Mammary epithelial cell (primary cell): ENCODE measurements around the gene LMAN2.
"Not testable (repeated sequence)": the region's sequence is repeated elsewhere in the genome, so short reads cannot be mapped to it uniquely, and the experiment has no call there.

Source experiments
- EZH2 ChIP-seq: IDR thresholded peaks from 2 replicates; pipeline ENCODE4 v1.6.1; 2012; ENCODE audit warnings: low read length, inconsistent platforms, borderline replicate concordance
- TF ChIP-seq, protein P1 (sequence below), 2 donors: IDR thresholded peaks in 1 of 2; conservative IDR thresholded peaks in 1 of 2; 2 replicates each; pipeline ENCODE4 v1.5.1; 2011 to 2012; ENCODE audit warnings: inconsistent platforms in 2 of 2, low read length in 2 of 2, mild to moderate bottlenecking in 2 of 2, control low read depth in 1 of 2, low read depth in 1 of 2; ENCODE audit not compliant: insufficient read depth in 1 of 2; ENCODE audit errors: extremely low read depth in 1 of 2

GRCh38 chr5:177360740-177361139, 9.3 kb upstream of the LMAN2 start:
- TF ChIP-seq, protein P1, sequence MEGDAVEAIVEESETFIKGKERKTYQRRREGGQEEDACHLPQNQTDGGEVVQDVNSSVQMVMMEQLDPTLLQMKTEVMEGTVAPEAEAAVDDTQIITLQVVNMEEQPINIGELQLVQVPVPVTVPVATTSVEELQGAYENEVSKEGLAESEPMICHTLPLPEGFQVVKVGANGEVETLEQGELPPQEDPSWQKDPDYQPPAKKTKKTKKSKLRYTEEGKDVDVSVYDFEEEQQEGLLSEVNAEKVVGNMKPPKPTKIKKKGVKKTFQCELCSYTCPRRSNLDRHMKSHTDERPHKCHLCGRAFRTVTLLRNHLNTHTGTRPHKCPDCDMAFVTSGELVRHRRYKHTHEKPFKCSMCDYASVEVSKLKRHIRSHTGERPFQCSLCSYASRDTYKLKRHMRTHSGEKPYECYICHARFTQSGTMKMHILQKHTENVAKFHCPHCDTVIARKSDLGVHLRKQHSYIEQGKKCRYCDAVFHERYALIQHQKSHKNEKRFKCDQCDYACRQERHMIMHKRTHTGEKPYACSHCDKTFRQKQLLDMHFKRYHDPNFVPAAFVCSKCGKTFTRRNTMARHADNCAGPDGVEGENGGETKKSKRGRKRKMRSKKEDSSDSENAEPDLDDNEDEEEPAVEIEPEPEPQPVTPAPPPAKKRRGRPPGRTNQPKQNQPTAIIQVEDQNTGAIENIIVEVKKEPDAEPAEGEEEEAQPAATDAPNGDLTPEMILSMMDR (conservative IDR thresholded peaks at IDR 0.05 in 1 of 2, IDR thresholded peaks at IDR 0.05 in 1 of 2; ENCODE audit: extremely low read depth in 1 of 2, insufficient read depth in 1 of 2, low read depth in 1 of 2, low read length in 2 of 2) = not testable (repeated sequence)
- not testable (repeated sequence) for TF ChIP-seq EZH2
